ENCODE measurements around the gene TMTC2.

The TMTC2 gene

GRCh38 chr12:82721726-82722125 is 35.0 kb downstream of the TMTC2 start:
- H3K4me3 ChIP-seq (ENCODE audit: low read depth, low read length): no peak overlapping the region
- DNase-seq (ENCODE audit: low read depth): no peak
- TF ChIP-seq, protein P1, sequence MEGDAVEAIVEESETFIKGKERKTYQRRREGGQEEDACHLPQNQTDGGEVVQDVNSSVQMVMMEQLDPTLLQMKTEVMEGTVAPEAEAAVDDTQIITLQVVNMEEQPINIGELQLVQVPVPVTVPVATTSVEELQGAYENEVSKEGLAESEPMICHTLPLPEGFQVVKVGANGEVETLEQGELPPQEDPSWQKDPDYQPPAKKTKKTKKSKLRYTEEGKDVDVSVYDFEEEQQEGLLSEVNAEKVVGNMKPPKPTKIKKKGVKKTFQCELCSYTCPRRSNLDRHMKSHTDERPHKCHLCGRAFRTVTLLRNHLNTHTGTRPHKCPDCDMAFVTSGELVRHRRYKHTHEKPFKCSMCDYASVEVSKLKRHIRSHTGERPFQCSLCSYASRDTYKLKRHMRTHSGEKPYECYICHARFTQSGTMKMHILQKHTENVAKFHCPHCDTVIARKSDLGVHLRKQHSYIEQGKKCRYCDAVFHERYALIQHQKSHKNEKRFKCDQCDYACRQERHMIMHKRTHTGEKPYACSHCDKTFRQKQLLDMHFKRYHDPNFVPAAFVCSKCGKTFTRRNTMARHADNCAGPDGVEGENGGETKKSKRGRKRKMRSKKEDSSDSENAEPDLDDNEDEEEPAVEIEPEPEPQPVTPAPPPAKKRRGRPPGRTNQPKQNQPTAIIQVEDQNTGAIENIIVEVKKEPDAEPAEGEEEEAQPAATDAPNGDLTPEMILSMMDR (IDR thresholded peaks at IDR 0.05; ENCODE audit: control insufficient read depth, extremely low read depth, insufficient read depth): no peak

GRCh38 chr12:82723093-82723492 is 36.4 kb downstream of the TMTC2 start:
- H3K4me3 ChIP-seq (ENCODE audit: low read depth, low read length): no peak overlapping the region
- no peak for DNase-seq (ENCODE audit: low read depth)
- TF ChIP-seq, protein P1 (IDR thresholded peaks at IDR 0.05; ENCODE audit: control insufficient read depth, extremely low read depth, insufficient read depth): no peak

- no peak for DNase-seq (ENCODE audit: low read depth)
- no peak overlapping the region for H3K4me3 ChIP-seq (ENCODE audit: low read depth, low read length)
- TF ChIP-seq, protein P1 (IDR thresholded peaks at IDR 0.05; ENCODE audit: control insufficient read depth, extremely low read depth, insufficient read depth): no peak
These were observed 37.2 kb downstream of the TMTC2 start for GRCh38 chr12:82723891-82724290.

GRCh38 chr12:82725741-82726140 is 39.0 kb downstream of the TMTC2 start:
- no peak for DNase-seq (ENCODE audit: low read depth)
- TF ChIP-seq, protein P1 (IDR thresholded peaks at IDR 0.05; ENCODE audit: control insufficient read depth, extremely low read depth, insufficient read depth): no peak
- no peak overlapping the region for H3K4me3 ChIP-seq (ENCODE audit: low read depth, low read length)

- no peak overlapping the region for H3K4me3 ChIP-seq (ENCODE audit: low read depth, low read length)
- TF ChIP-seq, protein P1 (IDR thresholded peaks at IDR 0.05; ENCODE audit: control insufficient read depth, extremely low read depth, insufficient read depth): no peak
- DNase-seq (ENCODE audit: low read depth): no peak
These were observed 41.2 kb downstream of the TMTC2 start for GRCh38 chr12:82727886-82728285.

DNA sequence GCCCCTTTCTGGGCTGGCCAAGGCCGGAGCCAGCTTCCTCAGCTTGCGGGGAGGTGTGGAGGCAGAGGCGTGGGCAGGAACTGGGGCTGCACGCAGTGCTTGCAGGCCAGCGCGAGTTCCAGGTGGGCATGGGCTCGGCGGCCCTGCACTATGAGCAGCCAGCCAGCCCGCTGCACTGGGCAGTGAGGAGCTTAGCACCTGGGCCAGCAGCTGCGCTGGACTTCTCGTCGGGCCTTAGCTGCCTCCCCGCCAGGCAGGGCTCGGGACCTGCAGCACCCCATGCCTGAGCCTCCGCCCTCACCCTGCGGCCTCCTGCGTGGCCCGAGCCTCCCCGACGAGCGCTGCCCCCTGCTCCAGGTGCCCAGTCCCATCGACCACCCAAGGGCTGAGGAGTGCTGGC is 42.0 kb downstream of the TMTC2 start:
- H3K4me3 ChIP-seq (ENCODE audit: low read depth, low read length): no peak overlapping the region
- DNase-seq (ENCODE audit: low read depth): no peak
- TF ChIP-seq, protein P1 (IDR thresholded peaks at IDR 0.05; ENCODE audit: control insufficient read depth, extremely low read depth, insufficient read depth): no peak

DNA sequence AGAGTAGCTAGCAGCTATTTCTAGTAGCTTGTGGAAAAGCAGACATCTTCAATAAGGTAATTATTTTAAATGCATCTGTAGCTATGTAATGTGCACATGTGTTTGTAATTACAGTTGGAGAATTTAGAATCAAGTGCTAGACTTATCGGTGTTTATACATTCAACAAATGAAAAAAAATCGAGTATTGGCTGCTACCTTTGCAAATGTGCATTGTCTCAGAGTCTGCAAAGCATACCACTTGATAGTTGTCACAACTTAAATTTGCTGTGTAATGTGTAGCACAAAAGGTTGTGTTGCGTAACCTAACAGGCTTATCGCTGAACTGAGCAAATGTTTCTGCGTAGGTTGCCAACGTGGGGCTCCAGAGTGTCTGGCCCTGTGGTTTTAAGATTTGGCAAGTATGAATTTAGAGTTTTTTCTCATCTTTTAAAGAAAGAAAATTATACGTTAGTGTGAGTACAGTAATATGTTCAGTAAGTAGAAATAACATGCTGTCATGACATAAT is 44.3 kb downstream of the TMTC2 start:
- no peak overlapping the region for H3K4me3 ChIP-seq (ENCODE audit: low read depth, low read length)
- no peak for DNase-seq (ENCODE audit: low read depth)
- TF ChIP-seq, protein P1 (IDR thresholded peaks at IDR 0.05; ENCODE audit: control insufficient read depth, extremely low read depth, insufficient read depth): no peak
